GM19328 (cell line): ENCODE data around the gene ERCC6L.

ENCODE experiments used
- ATAC-seq: cut with Tn5 transposase; IDR thresholded peaks from one replicate; pipeline ENCODE4 v1.9.1; 2021; ENCODE audit warnings: mild to moderate bottlenecking, moderate library complexity; ENCODE audit not compliant: unreplicated experiment

Gene ERCC6L

DNA sequence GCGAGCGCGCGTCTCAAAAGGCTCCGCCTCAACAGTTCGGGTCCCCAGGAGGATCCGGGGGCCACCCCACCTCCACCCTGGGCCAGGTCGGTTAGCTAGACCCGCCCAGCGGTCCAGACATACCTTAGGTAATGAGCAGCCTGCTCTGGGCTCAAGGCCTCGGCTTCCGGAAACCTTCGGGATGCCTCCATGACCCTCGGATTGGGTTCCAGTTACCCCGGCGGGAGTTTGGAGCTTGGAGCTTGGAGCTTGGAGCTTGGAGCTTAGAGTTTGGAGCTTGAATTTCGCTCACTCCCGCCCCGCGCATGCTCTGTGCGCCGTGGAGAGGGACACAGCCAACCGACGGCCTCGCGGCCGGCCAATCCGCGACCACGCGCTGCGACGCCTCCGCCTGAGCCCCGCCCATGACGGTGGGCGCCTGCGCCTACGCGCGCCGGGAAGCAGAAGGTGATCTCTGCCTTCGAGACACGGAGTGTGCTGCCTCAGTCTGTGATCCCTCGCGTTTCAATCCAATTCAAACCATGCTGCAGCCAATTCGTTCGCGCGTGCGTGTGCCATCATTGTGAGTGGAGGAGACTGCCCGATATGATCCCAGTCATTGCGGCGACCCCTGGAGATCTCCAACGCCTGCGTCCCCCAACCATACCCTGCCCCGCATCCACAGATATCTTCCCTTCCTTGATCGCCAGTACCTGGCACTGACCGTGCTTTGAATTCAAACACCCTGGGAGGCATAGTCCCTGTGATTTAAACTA, at the start of gene ERCC6L:
Gene ERCC6L, minus strand, starts transcription at position 307 of the 755 bp plus-strand sequence. Its CDS starts 116 bp downstream, at position 191.
- peak; percentile 92 for ATAC-seq

DNA sequence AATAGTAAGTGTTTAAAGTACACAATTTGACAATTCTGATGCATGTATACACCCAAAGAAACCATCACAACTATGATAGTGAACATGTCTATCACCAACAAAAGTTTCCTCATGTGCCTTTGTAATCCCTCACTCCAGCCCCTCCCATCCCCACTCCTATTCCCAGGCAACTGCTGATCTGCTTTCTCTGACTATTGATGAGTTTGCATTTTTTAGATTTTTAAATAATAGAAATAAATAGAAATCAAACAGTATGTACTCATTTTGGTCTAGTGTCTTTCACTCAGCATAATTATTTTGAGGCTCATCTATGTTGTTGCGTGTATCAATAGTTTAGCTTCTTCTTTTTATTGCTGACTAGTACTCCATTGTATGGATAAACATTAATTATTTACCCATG, 43.5 kb upstream of the ERCC6L start:
- no peak for ATAC-seq

DNA sequence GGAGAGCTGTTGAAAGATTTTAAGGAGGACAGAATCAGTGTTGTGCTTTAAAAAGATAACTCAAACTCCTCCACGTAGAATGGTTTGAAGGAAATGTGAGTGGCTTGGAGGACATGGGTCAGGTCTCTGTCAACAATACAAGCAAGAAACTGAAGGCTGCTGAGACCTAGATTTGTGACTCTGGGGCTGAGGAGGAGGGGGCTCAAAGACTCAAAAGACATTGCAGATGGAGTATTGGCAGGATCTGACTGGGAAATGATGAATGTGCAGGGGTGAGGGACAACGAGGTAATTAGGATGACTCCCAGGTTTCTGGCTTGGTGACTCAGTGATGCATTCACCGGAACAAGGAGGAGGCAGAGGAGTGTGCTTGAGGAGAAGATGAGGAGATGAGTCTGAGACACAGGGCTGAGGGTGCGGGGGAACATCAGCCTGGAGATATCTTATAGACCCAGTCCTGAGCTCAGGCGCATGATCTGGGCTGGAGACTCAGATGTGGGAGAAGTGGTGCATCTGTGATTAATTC, 41.6 kb upstream of the ERCC6L start:
- ATAC-seq = no peak

DNA sequence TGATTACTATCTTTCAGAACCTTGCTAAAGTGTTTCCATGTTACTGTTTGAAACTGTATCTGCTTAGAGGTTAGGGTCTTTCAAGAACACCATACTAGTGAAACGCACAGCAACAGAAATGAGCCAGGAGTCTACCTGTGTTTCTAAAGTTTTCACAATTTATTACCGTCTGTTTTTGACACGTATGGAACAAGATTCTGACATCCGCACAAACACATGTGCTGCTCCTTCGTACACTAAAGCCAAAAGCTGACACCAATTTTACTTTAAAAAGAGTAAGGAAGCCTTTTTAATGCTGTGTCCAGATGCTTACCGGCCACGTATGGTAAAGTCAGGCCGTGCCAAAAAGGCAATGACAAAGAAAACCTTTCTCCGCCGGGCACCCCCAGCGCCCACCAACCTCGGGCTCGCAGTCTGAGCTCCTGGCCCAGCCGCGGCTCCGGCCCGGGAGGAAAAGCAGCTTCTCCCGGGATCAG, 37.7 kb upstream of the ERCC6L start:
- no peak for ATAC-seq

- ATAC-seq = no peak
These were observed 35.7 kb upstream of the ERCC6L start for GRCh38 chrX:72274526-72274925.

DNA sequence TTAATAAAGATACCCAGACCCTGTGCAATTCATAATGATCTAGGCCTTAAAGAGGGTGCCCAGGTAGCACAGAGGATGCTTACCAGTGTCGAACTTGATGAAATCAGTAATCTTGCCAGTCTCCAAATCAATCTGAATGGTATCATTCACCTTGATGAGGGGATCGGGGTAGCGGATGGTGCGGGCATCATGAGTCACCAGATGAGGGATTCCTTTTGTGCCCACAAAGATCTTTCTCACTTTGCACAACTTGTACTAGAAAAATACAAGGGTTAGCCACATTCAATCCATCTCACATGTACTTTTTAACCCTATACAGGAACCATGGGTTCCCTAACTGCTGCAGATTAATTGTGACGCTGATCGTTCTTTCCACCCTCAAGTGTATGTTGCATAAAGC, 34.9 kb upstream of the ERCC6L start:
- no peak for ATAC-seq

GRCh38 chrX:72272868-72273267, 34.0 kb upstream of the ERCC6L start:
- no peak for ATAC-seq

- no peak for ATAC-seq
These were observed 33.0 kb upstream of the ERCC6L start for GRCh38 chrX:72271812-72272211.

DNA sequence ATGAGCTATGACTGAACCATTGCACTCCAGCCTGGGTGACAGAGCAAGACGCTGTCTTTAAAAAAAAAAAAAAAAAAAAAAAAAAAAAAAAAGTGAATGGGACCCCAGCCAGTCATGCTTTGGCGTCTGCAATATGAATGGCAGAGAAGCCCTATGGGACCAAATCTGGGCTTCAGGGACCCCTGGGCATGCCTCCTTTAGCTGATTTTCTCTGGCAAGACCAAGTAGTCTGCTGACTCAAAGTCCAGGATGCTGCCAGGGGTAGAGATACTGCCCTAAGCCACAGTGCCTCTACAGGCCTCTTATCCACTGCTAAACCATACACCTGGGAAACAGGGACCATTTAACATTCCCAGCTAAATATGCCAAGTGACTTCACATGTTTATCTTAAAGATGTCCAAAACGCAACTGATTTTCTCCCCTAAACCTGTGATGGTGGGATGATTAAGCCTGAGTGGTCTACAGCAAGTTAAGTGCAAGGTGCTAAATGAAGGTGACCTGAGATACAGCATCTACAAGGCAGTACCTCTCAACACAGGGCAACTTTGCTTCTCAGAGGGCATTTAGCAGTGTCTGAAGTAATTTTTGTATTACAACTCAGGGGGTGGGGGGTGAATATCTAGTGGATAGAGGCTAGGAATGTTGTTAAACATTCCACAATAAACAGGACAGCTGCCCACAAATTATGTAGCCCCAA, 32.4 kb upstream of the ERCC6L start:
- no peak for ATAC-seq

DNA sequence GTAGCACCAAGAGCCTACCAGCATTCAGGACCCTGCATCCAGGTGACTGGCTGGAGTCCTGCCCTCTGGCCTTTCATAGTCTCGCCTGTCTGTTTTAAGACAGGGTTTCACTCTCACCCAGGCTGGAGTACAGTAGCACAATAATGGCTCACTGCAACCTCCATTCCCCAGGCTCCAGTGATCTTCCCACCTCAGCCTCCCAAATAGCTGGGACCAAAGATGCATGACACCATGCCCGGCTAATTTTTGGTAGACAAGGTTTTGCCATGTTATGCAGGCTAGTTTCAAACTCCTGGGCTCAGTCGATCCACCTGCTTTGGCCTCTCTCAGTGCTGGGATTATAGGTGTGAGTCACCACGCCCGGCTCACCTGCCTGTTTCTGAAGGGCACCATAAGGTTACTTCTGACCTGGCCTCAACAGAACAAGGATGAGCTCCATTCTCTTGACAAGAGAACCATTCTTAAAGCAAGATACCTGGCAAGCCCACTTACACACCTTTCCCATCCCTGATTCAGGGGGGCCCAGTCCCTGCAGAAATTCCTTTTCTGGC, 31.6 kb upstream of the ERCC6L start:
- no peak for ATAC-seq

- no peak for ATAC-seq
These were observed 30.9 kb upstream of the ERCC6L start for GRCh38 chrX:72269671-72270251.

DNA sequence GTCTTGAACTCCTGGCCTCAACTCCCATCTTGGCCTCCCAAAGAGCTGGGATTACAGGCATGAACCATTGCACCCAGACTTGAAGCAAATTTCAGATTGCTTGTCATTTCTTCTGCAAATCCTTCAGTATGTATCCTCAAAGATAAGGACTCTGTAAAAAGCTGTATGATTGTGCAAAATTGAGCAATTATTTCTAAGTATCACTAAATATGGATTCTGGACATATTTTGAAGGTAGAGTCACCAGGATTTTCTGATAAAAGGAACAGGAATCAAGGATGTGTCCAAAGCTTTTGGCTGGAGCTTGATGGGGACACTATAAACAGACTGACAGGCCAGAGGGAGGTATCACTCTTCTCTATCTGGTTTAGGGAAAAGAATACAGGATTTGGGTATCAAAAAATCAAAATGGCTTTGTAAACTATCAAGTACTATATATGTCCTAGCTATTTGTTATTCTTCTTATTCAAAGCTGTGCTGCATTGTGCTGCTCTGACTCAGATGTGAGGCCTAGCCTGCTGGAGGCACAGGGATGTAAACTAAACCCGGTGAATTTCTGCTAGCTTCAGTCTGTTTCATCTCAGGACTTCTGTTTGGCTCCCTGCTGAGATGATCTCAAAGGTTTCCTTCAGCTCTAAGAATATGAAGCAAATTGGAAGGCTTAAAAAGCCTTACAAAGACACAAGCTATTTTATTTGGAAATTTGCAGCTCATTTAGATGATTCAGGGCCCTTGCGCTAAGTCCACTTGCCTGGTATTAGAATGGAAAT, 30.0 kb upstream of the ERCC6L start:
- ATAC-seq = no peak

DNA sequence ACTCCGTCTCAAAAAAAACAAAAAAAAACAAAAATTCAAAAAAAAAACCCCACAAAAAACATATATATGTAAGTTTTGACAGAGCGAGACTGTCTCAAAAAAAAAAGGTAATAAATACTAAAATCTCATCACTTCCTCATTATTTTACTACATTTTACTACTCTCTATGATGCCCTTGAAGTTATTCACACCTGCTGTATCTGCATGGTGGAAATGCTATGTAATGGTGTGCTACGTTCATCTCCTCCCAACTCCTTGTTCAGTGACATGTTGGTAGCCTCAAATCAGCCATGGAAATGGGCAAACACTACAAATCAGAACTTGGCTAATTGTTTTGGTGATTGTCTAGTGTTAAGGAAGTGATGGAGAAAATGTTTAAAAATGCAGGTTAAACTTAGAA, 26.4 kb upstream of the ERCC6L start:
- no peak for ATAC-seq

- no peak for ATAC-seq
These were observed 23.2 kb upstream of the ERCC6L start for GRCh38 chrX:72262077-72262476.

- ATAC-seq = no peak
These were observed 21.6 kb upstream of the ERCC6L start for GRCh38 chrX:72260448-72260847.

GRCh38 chrX:72258174-72258573, 19.3 kb upstream of the ERCC6L start:
- ATAC-seq = no peak

- ATAC-seq = no peak
These were observed 17.0 kb upstream of the ERCC6L start for GRCh38 chrX:72255864-72256263.

DNA sequence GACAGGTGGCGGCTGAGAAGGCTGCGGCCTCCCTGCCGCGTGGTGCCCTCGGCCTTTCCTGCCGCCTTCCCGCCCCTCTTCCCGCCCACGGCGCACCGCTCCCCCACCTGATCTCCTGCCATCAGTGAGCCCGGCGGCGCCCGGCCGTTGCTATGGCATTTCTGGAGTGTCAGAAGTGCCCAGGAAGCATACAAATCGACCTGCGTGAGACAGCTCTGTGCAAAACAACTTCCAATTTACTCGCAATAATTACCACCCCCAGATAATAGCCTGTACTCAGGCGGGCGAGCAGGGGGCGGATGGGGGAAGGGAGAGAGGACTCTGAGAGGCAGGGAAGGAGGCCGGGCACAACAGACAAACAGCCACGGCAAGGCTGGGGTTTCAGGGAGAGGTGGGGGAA, 16.6 kb upstream of the ERCC6L start:
- no peak for ATAC-seq

DNA sequence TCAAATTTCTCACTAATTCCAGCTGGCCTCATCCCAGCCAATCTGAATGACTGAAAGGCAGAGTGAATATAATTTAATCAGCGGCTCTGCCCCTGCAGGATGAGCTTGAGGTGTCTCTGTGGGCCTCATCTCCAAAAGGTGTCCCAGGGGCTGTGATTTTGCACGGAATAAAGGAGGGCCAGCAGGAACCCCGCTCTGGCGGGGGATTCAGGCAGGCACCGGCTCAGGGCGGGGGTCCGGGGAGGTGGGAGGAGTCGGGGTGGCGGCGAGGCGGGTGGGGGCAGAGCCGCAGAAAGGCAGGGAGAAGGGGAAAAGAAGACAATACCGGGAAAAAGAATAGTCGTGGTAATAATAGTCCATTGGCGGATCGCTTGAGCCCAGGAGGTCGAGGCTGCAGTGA, 16.0 kb upstream of the ERCC6L start:
- ATAC-seq = no peak

GRCh38 chrX:72253686-72254085, 14.9 kb upstream of the ERCC6L start:
- no peak for ATAC-seq
